LNCaP clone FGC (cell line): ENCODE data around the gene ENO2.

ENCODE experiments used
- DNase-seq: peaks from one replicate; pipeline ENCODE4 v3.0.0-alpha.2; 2011; ENCODE audit warnings: low read depth
- H3K4me3 ChIP-seq: 2 replicates; pipeline ENCODE4 v1.5.1; 2011; ENCODE audit warnings: mild to moderate bottlenecking, low read depth, low read length, control low read depth
- CTCF ChIP-seq: IDR thresholded peaks from 2 replicates; pipeline ENCODE4 v1.5.1; 2012; ENCODE audit warnings: mild to moderate bottlenecking; ENCODE audit not compliant: control insufficient read depth, insufficient read depth; ENCODE audit errors: extremely low read depth

Gene ENO2

GRCh38 chr12:6951551-6952120, 37.3 kb downstream of the ENO2 start:
- no peak for TF ChIP-seq CTCF

GRCh38 chr12:6952121-6952862, 37.9 kb downstream of the ENO2 start:
- TF ChIP-seq CTCF: no peak
- H3K4me3 ChIP-seq: no peak overlapping the region
- no peak for DNase-seq

More at GRCh38 chr12:6951551-6952120, 37.3 kb downstream of the ENO2 start:
- no peak for DNase-seq
- no peak overlapping the region for H3K4me3 ChIP-seq

GRCh38 chr12:6952863-6953441, 38.6 kb downstream of the ENO2 start:
- no peak for DNase-seq
- H3K4me3 ChIP-seq: no peak overlapping the region

GRCh38 chr12:6953442-6954315, 39.3 kb downstream of the ENO2 start:
- TF ChIP-seq CTCF: no peak
- H3K4me3 ChIP-seq: no peak overlapping the region
- no peak for DNase-seq

More at GRCh38 chr12:6952863-6953441, 38.6 kb downstream of the ENO2 start:
- no peak for TF ChIP-seq CTCF

- no peak overlapping the region for H3K4me3 ChIP-seq
- no peak for TF ChIP-seq CTCF
- DNase-seq: no peak
Observed at GRCh38 chr12:6954316-6955107, 40.1 kb downstream of the ENO2 start.

- no peak for DNase-seq
- TF ChIP-seq CTCF: no peak
- no peak overlapping the region for H3K4me3 ChIP-seq
Observed at GRCh38 chr12:6955108-6956020, 41.0 kb downstream of the ENO2 start.
